Calu3 (cell line): Measurements from ENCODE around the gene SVOP. TPM values are rescaled to one million over a fixed set of nuclear protein-coding genes. Genes with fewer than 3 reads are reported as not detected.

ENCODE experiments used
- BruUV-seq: library from RNA; stranded (reverse); fragments of 400-500 nt; replicated peaks from 2 replicates; lab custom pipeline; 2021; lab: Mats Ljungman, UMichigan
- CTCF ChIA-PET: fragments of 300-600 bp; sonication (Branson Sonifier 250); formaldehyde crosslinking; loops from one replicate; lab custom pipeline; 2022; ENCODE audit warnings: antibody characterized with exemption; lab: Charles Lee
- DNase-seq: peaks from one replicate; pipeline ENCODE4 v3.0.0; 2022
- H3K27ac Mint-ChIP-seq: one replicate; pipeline ENCODE4 v1.8.0; 2022; ENCODE audit warnings: mixed read lengths; ENCODE audit not compliant: unreplicated experiment
- H3K27me3 Mint-ChIP-seq: one replicate; pipeline ENCODE4 v1.8.0; 2022; ENCODE audit warnings: mixed read lengths; ENCODE audit not compliant: unreplicated experiment
- H3K36me3 Mint-ChIP-seq: one replicate; pipeline ENCODE4 v1.8.0; 2022; ENCODE audit warnings: mild to moderate bottlenecking, moderate library complexity, mixed read lengths; ENCODE audit not compliant: insufficient read depth, unreplicated experiment
- H3K4me1 Mint-ChIP-seq: one replicate; pipeline ENCODE4 v1.8.0; 2022; ENCODE audit warnings: mild to moderate bottlenecking, low read depth, mixed read lengths; ENCODE audit not compliant: unreplicated experiment
- H3K4me3 Mint-ChIP-seq: one replicate; pipeline ENCODE4 v1.8.0; 2022; ENCODE audit warnings: mild to moderate bottlenecking, low read depth, moderate library complexity, mixed read lengths; ENCODE audit not compliant: unreplicated experiment
- H3K9me3 Mint-ChIP-seq: one replicate; pipeline ENCODE4 v1.8.0; 2022; ENCODE audit warnings: low read depth, mixed read lengths; ENCODE audit not compliant: unreplicated experiment
- CTCF ChIP-seq: fragments of 200-600 bp; IDR thresholded peaks from one replicate; pipeline ENCODE4 v1.8.0; 2022; ENCODE audit warnings: antibody characterized with exemption; ENCODE audit not compliant: unreplicated experiment
- intact Hi-C: fragments of 100-400 bp; cut with micrococcal nuclease; formaldehyde crosslinking; loops from one replicate; pipeline ENCODE4 v1.10.0; 2022; ENCODE audit not compliant: unreplicated experiment
- total RNA-seq: library from RNA; stranded (reverse); gene quantifications from 2 replicates; pipeline ENCODE4 v1.2.3, GENCODE V29; 2022

The SVOP gene
- total RNA-seq, 1 experiment from 2014 or later = not detected

DNA sequence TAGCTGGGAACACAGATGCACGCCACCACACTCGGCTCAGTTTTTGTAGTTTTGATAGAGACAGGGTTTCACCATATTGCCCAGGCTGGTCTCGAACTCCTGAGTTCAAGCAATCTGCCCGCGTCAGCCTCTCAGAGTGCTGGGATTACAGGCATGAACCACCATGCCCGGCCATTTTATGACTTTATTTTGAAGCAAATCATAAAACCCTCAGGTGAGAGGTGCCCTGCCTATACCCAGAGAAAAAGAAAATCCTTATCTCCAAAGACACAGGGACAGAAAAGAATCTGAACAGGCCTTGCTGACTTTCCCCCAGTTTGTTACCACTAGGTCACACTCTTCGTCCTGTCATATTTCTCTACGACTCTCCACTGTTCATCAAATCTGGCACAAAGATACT lies 92.2 kb downstream of the SVOP start:
- no peak for TF ChIP-seq CTCF
- H3K4me1 Mint-ChIP-seq = no peaks in the 10 kb centered on the region
- intact Hi-C loops = no loop called here
- H3K9me3 Mint-ChIP-seq = no peaks in the 10 kb centered on the region
- no peaks in the 10 kb centered on the region for H3K36me3 Mint-ChIP-seq
- CTCF ChIA-PET = no interaction called here
- no peak overlapping the region for H3K4me3 Mint-ChIP-seq
- BruUV-seq = no TSS peak
- DNase-seq = no peak
- H3K27me3 Mint-ChIP-seq = peaks cover 47% of the 10 kb centered on the region
- no peak overlapping the region for H3K27ac Mint-ChIP-seq

DNA sequence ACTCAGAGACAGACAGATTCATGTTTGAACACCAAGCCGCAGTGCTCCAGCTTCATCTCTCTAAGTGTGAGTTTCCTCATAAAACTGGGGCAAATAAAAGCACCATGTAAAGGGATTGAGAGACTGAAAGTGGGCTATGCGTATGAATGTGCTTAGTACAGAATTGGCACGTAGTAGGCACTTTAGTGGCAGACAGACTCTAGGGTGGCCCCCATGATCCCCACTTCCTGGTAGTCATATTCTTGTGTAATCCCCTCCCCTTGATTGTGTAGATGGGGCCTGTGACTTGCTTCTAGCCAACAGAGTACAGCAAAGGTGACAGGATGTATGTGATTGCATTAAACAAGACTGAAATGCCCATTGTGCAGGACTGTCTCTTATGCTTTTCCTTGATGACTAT lies 98.0 kb downstream of the SVOP start:
- Mint-ChIP-seq H3K4me1 (no peaks in the 10 kb centered on the region), H3K9me3 (no peaks in the 10 kb centered on the region), H3K27ac (no peak overlapping the region), H3K27me3 (peaks cover 49% of the 10 kb centered on the region), H3K36me3 (no peaks in the 10 kb centered on the region), H3K4me3 (no peak overlapping the region)
- no peak for TF ChIP-seq CTCF
- no TSS peak for BruUV-seq
- intact Hi-C loops = no loop called here
- CTCF ChIA-PET = interaction anchor here (0.6 kb wide), 1 partner anchor 27 kb away, joined by 3 read pairs; no protein-coding TSS in a partner anchor
- no peak for DNase-seq

- H3K4me3 Mint-ChIP-seq = no peak overlapping the region
- no TSS peak for BruUV-seq
- no peaks in the 10 kb centered on the region for H3K9me3 Mint-ChIP-seq
- peaks cover 46% of the 10 kb centered on the region for H3K27me3 Mint-ChIP-seq
- CTCF ChIA-PET = interaction anchor here (0.6 kb wide), 1 partner anchor 175 kb away, joined by 3 read pairs; no protein-coding TSS in a partner anchor
- H3K36me3 Mint-ChIP-seq = no peaks in the 10 kb centered on the region
- intact Hi-C loops = no loop called here
- DNase-seq = no peak
- no peaks in the 10 kb centered on the region for H3K4me1 Mint-ChIP-seq
- no peak overlapping the region for H3K27ac Mint-ChIP-seq
- TF ChIP-seq CTCF = no peak
Observed at GRCh38 chr12:108921946-108922345, 98.9 kb downstream of the SVOP start.

DNA sequence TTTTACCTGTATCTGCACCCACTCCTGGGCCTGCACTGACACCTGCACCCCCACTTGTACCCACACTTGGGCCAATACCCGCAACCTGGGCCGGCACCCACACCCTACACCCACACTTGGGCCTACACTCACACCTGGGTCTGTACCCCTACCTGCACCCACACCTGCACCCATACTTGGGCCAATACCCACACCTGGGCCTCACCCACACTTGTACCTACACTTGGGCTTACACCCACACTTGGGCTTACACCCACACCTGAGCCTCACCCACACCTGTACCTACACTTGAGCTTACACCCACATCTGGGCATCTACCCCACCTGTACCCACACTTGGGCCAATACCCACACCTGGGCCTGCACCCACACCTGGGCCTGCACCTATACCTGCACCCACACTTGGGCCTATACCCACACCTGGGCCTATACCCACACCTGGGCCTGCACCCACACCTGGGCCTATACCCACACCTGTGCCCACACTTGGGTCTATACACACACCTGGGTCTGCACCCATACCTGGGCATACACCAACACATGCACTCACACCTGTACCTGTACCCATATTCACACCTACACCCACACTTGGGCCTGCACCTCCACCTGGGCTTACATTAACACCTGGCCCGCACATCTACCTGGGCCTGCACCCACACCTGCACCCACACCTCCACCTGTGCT lies 101.8 kb downstream of the SVOP start:
- Mint-ChIP-seq H3K9me3 (no peaks in the 10 kb centered on the region), H3K4me3 (no peak overlapping the region), H3K27ac (no peak overlapping the region), H3K27me3 (peaks cover 18% of the 10 kb centered on the region), H3K36me3 (no peaks in the 10 kb centered on the region), H3K4me1 (no peaks in the 10 kb centered on the region)
- no TSS peak for BruUV-seq
- no peak for DNase-seq
- no peak for TF ChIP-seq CTCF
- intact Hi-C loops = no loop called here
- CTCF ChIA-PET = no interaction called here
